Aorta (tissue), 5 donors: ENCODE results near the gene TNFAIP8L1. TPM values are rescaled to one million over a fixed set of nuclear protein-coding genes. Genes with fewer than 3 reads are reported as not detected.
A peak's percentile ranks its signal among the peaks of the same experiment; 100 is the strongest.

Experiments
- ATAC-seq: fragments of 200-7000 bp; cut with Tn5 transposase; one replicate; pipeline ENCODE4 v1.9.1; 2022; ENCODE audit warnings: moderate library complexity; ENCODE audit not compliant: low FRiP score
- DNase-seq, 2 donors: peaks; one replicate each; pipeline ENCODE4 v3.0.0-alpha.2; 2020
- H3K27ac ChIP-seq, 2 donors: one replicate each; pipeline ENCODE4 v1.5.1; 2013; ENCODE audit warnings: low read length in 2 of 2, mild to moderate bottlenecking in 2 of 2, moderate library complexity in 2 of 2, control low read depth in 1 of 2, inconsistent platforms in 1 of 2, low read depth in 1 of 2
- H3K27me3 ChIP-seq, 2 donors: one replicate each; pipeline ENCODE4 v1.6.1; 2013; ENCODE audit warnings: control low read depth in 1 of 2, low read length in 1 of 2, mild to moderate bottlenecking in 1 of 2, moderate library complexity in 1 of 2; ENCODE audit not compliant: insufficient read depth in 2 of 2, control insufficient read depth in 1 of 2
- H3K36me3 ChIP-seq, 2 donors: one replicate each; pipeline ENCODE4 v1.6.1; 2013; ENCODE audit warnings: control low read depth in 1 of 2, low read length in 1 of 2, mild to moderate bottlenecking in 1 of 2; ENCODE audit not compliant: insufficient read depth in 2 of 2, control insufficient read depth in 1 of 2
- H3K4me1 ChIP-seq, 2 donors: one replicate each; pipeline ENCODE4 v1.6.1; 2013; ENCODE audit warnings: low read length in 2 of 2, control low read depth in 1 of 2, mild to moderate bottlenecking in 1 of 2, moderate library complexity in 1 of 2; ENCODE audit not compliant: insufficient read depth in 2 of 2, control insufficient read depth in 1 of 2
- H3K4me3 ChIP-seq, 2 donors: one replicate each; pipeline ENCODE4 v1.5.1; 2013; ENCODE audit warnings: low read length in 2 of 2, control low read depth in 1 of 2, mild to moderate bottlenecking in 1 of 2
- H3K9me3 ChIP-seq: one replicate; pipeline ENCODE4 v1.6.1; 2013; ENCODE audit warnings: mild to moderate bottlenecking, low read length; ENCODE audit not compliant: control insufficient read depth
- WGBS, 2 donors: extraction: QIAGEN DNeasy Blood & Tissue Kit; methylation state at CpG; one replicate each; pipeline ENCODE4 v1.1.7; 2013; 5-methylcytosine and 5-hydroxymethylcytosine counted together
- intact Hi-C, 2 donors: fragments of 100-400 bp; cut with DNase I; formaldehyde crosslinking; loops; one replicate each; pipeline versions ENCODE4 v1.14.2 to v1.15.0; 2022
- polyA plus RNA-seq, 2 donors: library from polyadenylated mRNA; stranded (reverse); fragments of 200-250 nt; gene quantifications; one replicate each; pipeline ENCODE4 v1.2.3, GENCODE V29; 2013
- total RNA-seq, 2 donors: library from RNA; stranded (reverse); fragmentation: NEBNext Ultra II Directional; extraction: Animal tissue kit (Norgen Biotek cat#: 25700); gene quantifications; one replicate each; pipeline ENCODE4 v1.2.1, GENCODE V29; 2021
- donor health status: healthy with polysubstance abuse.
- donor health status: Bipolar disorder and iron deficiency.
- donor health status: DM: no; HTN: no; CAD: no.
- donor health status: DM: no; HTN: no; CAD: no.
- donor health status: DM: yes; HTN: yes; CAD: no.

TNFAIP8L1 gene
- total and polyA plus RNA-seq, 4 donors = 1.6 to 13.5 (median 4.6) TPM

DNA sequence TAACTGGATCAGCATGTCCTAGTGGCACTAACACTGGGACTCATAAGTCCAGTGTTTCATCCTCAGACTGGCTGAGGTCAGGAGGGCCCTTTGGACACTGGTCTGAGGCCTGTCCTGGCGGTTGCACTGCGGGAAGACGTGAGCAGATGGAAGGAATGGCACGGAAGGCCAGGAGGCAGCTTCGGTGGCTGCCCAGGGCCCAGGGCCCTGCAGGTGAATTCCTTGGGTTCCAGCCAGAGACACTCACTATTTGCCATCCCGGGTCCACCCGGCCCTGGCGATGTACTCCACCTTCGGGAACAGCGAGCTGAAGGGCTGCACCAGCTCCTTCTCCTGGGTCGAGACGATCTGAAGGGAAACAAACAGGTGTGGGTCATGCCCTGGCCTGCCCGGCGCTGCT is 58.0 kb downstream of the TNFAIP8L1 start:
- ATAC-seq (no peak), DNase-seq (no peak)
- no peak overlapping the region for H3K4me3 ChIP-seq
- H3K36me3 ChIP-seq = peaks cover 0 to 7% of the 10 kb centered on the region in 2 donors
- H3K27ac ChIP-seq = no peak overlapping the region
- H3K27me3 ChIP-seq = no peaks in the 10 kb centered on the region
- intact Hi-C loops = no loop called here
- 94% methylated on average over 14 of the region's 14 CpGs for WGBS, 2 donors
- H3K9me3 ChIP-seq = no peaks in the 10 kb centered on the region
- no peaks in the 10 kb centered on the region for H3K4me1 ChIP-seq

DNA sequence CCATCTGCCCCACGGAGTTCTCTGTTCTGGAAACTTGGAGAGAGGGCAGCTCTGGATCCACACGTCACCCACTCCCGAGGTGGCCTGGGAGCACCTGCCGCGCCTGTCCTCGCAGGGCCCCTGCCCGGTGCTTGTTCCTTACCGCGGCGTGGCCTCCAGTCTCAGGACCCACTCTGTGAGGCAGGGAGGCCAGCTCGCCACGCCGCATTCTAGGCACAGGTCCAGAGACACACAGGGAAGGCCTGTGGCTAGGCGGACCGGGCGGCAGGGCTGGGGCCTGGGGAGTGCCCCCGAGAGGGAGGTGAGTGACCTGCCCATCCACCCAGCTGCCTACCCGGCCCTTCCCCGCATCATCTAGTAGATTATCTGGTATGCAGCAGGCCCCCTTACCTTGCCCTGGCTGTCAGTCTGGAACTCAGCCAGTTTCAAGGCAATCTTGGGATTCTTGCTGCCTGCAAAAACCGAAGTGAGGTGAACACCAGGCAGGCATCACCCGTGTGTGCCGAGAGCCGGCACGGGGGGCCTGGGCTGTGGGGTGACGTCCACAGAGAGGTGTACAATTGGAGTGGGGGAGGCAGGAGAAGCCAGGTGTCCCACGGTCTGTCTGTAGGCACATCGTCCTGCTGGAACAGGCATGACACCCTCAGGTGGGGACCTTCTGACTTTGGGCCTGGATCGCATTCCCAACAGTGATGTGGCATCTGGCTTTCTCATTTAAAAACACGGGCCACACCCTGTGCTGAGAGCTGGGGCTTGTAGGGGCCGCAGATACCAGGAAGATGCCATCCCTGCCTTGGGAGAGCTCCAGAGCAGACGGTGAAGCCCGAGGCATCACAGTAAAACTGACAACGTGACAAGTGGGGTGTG is 60.7 kb downstream of the TNFAIP8L1 start:
- ATAC-seq = no peak
- Histone ChIP-seq H3K36me3 (peaks cover 0 to 8% of the 10 kb centered on the region in 2 donors), H3K4me1 (no peaks in the 10 kb centered on the region), H3K9me3 (no peaks in the 10 kb centered on the region), H3K27me3 (no peaks in the 10 kb centered on the region), H3K4me3 (no peak overlapping the region), H3K27ac (no peak overlapping the region)
- WGBS, 2 donors = 85 to 89% methylated on average over 33 of the region's 33 CpGs
- DNase-seq = no peak
- intact Hi-C loops = no loop called here

DNA sequence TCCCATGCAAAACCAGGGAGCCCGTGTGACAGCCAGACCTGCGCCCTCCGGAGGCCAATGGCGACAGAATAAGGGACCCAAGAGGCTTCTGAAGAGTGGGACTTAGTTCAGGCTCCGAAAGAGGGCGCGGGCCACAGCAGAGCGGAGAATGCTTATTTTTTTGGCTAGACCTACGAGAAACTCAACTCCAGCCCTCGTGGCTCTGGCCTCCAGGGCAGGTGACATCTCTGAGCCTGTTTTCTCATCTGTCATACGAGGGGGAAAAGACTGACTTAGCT is 61.3 kb downstream of the TNFAIP8L1 start:
- Histone ChIP-seq H3K9me3 (no peaks in the 10 kb centered on the region), H3K4me3 (no peak overlapping the region), H3K36me3 (peaks cover 0 to 5% of the 10 kb centered on the region in 2 donors), H3K4me1 (no peaks in the 10 kb centered on the region), H3K27me3 (no peaks in the 10 kb centered on the region), H3K27ac (no peak overlapping the region)
- 85 to 87% methylated on average over 11 of the region's 11 CpGs for WGBS, 2 donors
- ATAC-seq = no peak
- intact Hi-C loops = no loop called here
- DNase-seq = no peak

- Histone ChIP-seq H3K4me3 (no peak overlapping the region), H3K36me3 (peaks cover 0 to 6% of the 10 kb centered on the region in 2 donors), H3K27ac (no peak overlapping the region), H3K27me3 (no peaks in the 10 kb centered on the region), H3K4me1 (no peaks in the 10 kb centered on the region), H3K9me3 (no peaks in the 10 kb centered on the region)
- ATAC-seq (no peak), DNase-seq (no peak)
- WGBS, 2 donors = 85 to 87% methylated on average over 8 of the region's 8 CpGs
- intact Hi-C loops = no loop called here
Measured at GRCh38 chr19:4701557-4701956, 62.2 kb downstream of the TNFAIP8L1 start.

- no peaks in the 10 kb centered on the region for H3K4me1 ChIP-seq
- H3K4me3 ChIP-seq = no peak overlapping the region
- ATAC-seq = no peak
- H3K27ac ChIP-seq = no peak overlapping the region
- intact Hi-C loops = no loop called here
- no peak for DNase-seq
- H3K36me3 ChIP-seq = peaks cover 0 to 6% of the 10 kb centered on the region in 2 donors
- 91 to 94% methylated on average over 9 to 11 of the region's 11 CpGs for WGBS, 2 donors
- no peaks in the 10 kb centered on the region for H3K27me3 ChIP-seq
- H3K9me3 ChIP-seq = no peaks in the 10 kb centered on the region
Measured at GRCh38 chr19:4702764-4703163, 63.4 kb downstream of the TNFAIP8L1 start.

GRCh38 chr19:4703671-4704316 is 64.5 kb downstream of the TNFAIP8L1 start:
- no peak overlapping the region for H3K4me3 ChIP-seq
- intact Hi-C loops = no loop called here
- no peak overlapping the region for H3K27ac ChIP-seq
- H3K36me3 ChIP-seq = peaks cover 0 to 6% of the 10 kb centered on the region in 2 donors
- WGBS, 2 donors = 91 to 93% methylated on average over 28 of the region's 28 CpGs
- DNase-seq (no peak), ATAC-seq (peak; percentile 13)
- H3K4me1 ChIP-seq = no peaks in the 10 kb centered on the region
- no peaks in the 10 kb centered on the region for H3K27me3 ChIP-seq
- H3K9me3 ChIP-seq = no peaks in the 10 kb centered on the region

DNA sequence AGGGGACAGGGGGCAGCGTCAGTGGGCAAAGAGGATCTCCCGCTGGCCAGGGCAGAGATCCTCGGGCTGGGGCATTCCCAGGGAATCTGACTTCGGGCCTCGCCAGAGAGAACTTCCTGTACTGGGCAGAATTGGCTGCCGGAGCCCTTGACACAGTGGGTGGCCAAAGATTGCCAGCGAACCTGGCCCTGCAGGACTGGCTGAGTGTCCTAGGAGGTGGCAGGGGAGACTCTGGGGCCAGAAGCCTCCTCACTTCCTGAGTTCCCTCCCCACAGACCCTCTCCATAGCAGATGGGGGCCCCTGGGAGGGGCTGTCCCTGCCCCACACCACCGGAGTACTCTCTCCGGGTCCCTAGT is 65.0 kb downstream of the TNFAIP8L1 start:
- Histone ChIP-seq H3K36me3 (peaks cover 0 to 6% of the 10 kb centered on the region in 2 donors), H3K27ac (no peak overlapping the region), H3K27me3 (no peaks in the 10 kb centered on the region), H3K4me3 (no peak overlapping the region), H3K9me3 (no peaks in the 10 kb centered on the region), H3K4me1 (no peaks in the 10 kb centered on the region)
- DNase-seq = no peak
- intact Hi-C loops = no loop called here
- WGBS, 2 donors = 82 to 87% methylated on average over 9 of the region's 9 CpGs
- no peak for ATAC-seq
